Measurements from ENCODE around the gene PYY.
"Not testable (repeated sequence)": the region's sequence is repeated elsewhere in the genome, so short reads cannot be mapped to it uniquely, and the experiment has no call there.

Gene PYY

DNA sequence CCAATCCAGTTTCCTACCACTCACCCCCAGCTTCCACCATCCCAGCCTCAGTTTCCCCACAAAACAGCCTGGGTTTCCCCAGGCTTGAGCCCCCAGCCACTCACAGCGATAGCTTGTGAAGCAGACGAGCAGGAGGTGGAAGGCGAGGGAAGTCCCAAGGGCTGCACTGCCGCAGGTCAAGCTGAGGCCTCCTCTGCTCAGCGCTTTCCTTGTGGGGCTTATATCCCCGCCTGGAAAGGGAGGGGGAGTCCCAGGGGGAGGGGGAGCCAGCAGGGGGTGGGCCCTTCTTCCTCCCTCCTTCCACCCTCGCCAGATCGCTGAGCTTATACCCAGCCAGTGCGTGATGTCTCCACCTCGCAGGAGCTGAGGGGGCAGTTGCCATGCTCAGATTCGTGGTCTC lies at the start of gene PYY:
Gene PYY (minus strand): TSS at position 195 of the 400 bp plus-strand sequence. CDS start 457 bp downstream, outside the sequence.
- DNase-seq = no peak

GRCh38 chr17:44002141-44002848 lies 48.6 kb upstream of the PYY start:
- DNase-seq = no peak

GRCh38 chr17:44001461-44001920 lies 47.8 kb upstream of the PYY start:
- no peak for DNase-seq

GRCh38 chr17:44000871-44001460 lies 47.2 kb upstream of the PYY start:
- no peak for DNase-seq

DNA sequence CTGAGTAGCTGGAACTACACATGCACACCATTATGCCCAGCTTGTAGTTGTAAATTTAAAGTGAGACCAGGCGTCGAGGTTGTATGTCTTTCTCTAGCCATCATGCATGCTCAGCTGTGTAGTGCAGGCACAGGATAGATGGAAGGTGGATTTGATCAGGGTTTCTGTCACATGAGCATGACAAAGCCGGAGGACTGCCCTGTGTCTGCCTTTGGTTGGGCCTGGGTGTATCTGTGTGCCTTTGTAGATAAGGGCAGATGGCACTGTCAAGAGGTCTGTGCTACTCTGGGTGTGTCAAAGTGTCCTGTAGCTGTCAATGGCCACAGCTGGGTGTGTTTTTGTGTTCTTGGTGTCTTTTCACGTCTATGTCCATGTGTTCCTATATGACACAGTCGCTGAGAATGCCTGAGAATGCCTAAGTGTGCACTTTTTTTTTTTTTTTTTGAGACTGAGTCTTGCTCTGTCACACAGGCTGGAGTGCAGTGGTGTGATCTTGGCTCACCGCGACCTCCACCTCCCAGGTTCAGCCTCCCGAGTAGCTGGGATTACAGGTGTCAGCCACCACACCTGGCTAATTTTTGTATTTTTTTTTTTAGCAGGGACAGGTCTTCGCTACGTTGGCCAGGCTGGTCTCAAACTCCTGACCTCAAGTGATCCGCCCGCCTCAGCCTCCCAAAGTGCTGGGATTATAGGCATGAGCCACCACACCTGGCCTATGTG lies 46.6 kb upstream of the PYY start:
- peak; percentile 98 for DNase-seq

DNA sequence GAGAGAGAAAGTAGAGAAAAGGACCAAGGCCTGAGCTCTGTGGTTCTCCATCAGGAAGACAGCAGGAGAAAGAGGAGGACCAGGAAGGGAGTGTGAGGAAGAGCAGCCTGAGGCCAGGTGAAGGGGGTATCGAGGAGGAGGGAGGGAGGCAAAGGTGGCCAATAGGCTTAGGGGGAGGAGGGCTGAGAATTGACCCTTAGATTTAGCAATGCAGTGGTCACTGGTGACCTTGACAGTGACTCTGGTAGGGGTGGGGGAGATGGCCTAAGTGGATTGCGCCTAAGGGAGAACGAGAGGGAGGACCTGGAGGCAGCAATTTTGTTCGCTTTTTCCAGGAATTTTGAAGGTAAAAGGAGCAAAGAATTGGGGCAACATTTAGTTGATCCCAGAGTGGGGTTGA lies 45.3 kb upstream of the PYY start:
- DNase-seq = no peak

DNA sequence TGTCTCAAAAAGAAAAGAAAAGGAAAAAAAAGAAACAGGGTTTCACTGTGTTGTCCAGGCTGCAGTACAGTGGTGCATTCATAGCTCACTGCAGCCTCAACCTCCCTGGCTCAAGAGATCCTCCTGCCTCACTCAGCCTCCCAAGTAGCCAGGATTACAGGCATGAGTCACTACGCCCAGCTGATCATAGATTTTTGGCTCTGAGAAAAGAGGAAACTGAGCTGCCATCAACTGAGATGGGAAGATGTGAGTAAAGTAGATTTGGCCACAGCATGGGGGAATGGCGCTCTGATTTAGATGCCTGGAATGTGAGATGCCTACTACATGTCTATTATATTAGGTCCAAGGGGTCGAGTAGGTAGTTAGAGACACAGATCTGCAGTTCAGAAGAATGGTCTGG lies 44.8 kb upstream of the PYY start:
- DNase-seq = no peak

GRCh38 chr17:43997180-43997579 lies 43.4 kb upstream of the PYY start:
- DNase-seq = not testable (repeated sequence)

DNA sequence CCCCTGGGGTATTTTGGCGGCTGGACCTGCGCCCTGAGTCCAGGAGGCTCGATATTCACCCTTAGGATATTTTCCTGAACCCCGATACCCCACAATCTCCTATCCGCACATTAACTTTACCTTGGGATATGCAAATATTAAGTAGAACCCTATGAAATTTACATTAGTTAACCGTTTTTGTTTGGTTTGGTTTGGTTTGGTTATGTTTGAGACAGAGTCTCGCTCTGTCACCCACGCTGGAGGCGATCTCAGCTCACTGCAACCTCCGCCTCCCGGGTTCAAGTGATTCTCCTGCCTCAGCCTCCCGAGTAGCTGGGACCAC lies 41.4 kb upstream of the PYY start:
- DNase-seq = no peak

DNA sequence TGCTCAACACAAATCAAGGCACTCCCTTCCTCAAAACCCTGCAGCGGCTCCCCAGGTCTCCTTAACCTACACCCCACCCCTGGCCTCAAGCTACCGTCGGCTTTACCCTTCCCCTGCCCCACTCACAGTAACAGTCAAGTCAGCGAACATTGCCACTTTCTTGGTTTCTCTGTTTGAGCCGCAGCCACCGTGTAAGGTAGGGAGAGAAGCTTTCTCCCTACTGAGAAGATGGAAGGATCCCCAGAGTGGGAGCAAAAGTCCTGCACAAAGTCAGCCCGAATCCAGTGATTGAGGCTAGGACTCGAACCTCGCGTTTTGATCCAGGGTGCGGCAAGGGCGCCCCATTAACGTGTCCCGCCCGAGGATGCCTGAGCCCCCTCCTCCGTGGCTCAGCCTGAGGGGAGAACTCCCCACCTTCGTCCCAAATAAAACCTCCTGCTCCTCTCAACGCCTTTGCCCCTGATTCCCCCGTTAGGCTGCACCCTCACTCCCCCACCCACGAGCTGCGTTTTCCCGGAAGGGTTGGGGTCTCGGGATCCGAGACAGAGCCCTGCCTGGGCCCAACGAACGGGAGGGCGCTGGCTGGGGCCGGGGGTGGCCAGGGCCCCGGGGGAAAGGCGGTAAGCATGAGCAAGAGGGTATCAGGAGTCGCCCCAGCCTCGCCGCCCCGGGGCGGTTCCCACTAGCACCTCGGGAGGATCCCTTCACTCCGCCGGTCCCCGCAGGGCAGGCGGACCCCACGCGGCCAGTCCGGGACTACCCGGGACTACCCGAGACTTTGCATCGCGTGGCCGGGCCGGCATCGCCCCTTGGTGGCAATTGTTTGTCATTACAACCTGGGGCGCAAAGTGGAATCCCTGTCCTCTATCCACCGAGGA lies 40.8 kb upstream of the PYY start:
- DNase-seq = peak; percentile 56

DNA sequence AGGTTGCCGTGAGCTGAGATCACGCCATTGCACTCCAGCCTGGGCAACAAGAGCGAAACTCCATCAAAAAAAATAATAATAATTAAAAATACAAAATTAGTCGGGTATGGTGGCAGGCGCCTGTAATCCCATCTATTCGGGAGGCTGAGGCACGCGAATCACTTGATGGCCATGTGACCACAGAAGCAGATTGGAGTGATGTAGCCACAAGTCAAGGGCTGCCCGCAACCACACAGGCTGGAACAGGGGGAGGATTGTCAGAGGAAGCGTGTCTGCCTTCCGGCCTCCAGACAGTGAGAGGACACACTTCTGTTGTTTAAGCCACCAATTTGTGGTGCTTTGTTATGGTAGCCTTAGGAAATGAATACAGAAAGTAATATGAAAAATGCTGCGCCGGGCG lies 38.9 kb upstream of the PYY start:
- DNase-seq = no peak

- DNase-seq = no peak
These were observed 34.6 kb upstream of the PYY start for GRCh38 chr17:43988301-43988700.

GRCh38 chr17:43987131-43988021 lies 33.6 kb upstream of the PYY start:
- no peak for DNase-seq

DNA sequence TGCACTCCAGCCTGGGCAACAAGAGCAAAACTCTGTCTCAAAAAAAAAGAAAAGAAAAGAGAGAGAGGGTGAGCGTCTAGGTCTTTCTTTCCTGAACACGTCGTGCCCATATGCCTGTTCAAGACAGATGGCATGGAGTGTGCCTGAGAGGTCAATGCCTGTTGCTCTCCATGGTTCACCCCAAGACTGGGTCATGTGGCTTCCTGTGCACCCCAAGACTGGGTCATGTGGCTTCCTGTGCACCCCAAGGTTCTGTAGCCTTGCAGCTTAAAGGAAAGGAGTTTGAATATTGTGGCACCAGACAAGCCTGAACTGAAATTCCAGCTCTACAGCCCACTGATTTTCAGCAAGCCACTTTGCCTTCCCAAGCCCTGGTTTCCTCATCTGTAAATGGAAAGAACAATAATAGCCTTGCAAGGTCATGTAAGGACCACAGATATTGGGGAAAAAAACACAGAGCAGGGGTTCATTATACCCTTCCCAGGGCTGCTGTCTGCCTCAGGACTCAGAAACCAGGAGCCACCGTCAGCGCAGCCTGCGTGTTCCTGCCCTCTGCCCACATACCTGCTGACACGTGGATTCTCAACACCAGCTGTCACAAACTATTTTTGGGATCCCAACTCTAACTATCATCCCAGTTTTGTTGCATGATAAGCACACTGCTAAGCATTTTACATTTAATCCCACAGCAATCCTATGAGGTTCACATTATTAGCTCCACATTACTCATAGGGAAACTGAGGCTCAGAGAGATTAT lies 32.7 kb upstream of the PYY start:
- no peak for DNase-seq

DNA sequence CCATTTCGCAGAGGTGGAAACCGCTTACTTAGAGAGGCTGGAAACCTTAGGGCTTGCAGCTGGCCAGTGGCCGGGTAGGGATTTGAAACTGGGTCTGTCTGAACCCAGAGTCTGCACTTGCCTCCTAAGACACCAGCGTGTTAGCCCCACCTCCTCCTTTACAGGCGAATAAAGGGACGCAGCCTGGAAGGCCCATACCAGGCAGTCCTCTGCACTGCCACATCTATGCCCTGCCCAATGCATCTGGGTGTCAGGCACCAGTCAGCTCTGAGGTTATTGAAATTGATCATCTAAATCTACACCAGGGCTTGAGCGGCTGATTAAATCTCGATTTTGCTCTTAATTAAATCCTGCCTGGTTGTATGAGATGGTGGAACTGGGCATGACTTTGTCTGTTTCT lies 30.8 kb upstream of the PYY start:
- no peak for DNase-seq

DNA sequence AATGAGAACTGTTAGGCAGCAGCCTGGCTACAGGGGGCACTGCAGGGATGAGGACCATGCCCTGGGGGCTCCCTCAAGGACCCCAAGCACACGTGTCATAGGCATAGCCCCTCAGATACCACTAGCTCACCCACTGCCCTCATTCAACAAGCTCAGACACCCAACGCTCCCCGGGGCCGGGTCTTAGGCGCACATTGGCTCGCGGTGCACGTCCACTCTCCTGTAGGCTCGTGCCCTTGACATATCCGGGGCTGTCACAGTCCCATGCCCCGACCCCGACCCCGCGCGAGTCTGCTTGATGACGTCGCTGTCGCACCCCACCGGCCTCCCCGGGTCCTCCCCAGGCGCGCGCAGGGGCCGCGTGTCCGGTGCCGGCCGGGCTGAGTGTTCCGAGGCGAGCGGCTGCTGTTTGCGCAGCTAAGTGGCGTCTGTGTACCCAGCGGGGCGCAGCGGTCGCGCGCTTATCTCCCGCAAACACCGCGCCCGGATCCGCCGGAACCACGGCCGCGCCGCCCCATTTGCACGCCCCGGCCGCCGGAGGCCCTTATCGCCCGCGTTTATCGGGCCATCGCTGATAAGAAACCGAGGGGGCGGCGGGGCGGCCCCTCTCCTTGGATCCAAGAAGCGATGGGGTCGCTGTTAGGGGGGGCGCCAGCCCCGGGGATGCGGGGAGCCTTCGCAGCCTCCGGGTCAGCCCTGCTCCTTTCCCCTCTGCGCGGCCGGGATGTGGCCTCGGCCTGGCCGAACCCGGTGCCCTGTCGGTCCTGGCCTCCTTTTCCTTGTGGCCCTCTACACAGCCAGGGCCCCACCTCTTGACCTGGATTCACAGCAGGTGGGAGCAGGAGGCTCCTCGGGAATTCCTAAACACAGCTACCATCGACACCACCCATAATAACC lies 30.0 kb upstream of the PYY start:
- no peak for DNase-seq

GRCh38 chr17:43983196-43983514 lies 29.4 kb upstream of the PYY start:
- DNase-seq = no peak

GRCh38 chr17:43982171-43982570 lies 28.4 kb upstream of the PYY start:
- no peak for DNase-seq

DNA sequence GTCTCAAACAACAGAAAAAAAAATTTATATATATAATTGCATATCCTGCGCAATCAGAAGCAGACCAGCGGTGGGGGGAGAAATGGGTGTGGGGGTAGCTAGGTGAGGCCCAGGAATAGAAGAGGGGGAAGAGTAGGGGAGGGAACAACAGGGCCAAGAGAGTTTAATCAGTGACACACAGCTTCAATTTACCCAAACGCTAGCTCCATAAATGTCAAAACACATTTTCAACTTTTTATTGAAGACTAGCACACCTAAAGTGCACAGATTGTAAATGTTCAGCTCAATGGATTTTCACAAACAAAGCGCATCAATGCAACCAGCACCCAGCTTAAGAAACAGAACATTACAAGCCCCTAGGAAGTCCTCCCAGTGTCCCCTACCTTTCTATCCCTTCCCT lies 25.9 kb upstream of the PYY start:
- DNase-seq = no peak

DNA sequence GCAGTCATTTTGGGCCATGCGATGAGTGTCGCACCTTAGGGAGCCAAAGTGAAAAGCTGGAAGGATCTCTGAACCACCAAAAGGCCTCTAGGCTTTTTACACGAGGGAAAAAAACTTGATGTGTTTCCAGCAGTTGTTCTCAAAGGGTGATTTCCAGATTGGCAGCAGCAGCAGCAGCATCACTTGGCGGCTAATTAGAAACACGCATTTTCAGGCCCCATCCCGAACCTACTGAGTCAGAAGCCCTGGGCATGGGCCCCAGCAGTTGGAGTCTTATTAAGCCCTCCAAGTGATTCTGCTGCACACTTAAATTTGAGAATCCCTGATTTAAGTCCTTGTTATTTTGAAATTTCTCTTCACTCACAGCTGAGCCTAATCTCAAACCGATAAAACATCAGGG lies 25.3 kb upstream of the PYY start:
- no peak for DNase-seq

- no peak for DNase-seq
These were observed 24.3 kb upstream of the PYY start for GRCh38 chr17:43978078-43978477.
